Fibroblast of the aortic adventitia (primary cell): ENCODE measurements around the gene SAMD4B. TPM values are rescaled to one million over a fixed set of nuclear protein-coding genes. Genes with fewer than 3 reads are reported as not detected.
A peak's percentile ranks its signal among the peaks of the same experiment; 100 is the strongest.

Experiments
- DNase-seq: peaks from one replicate; pipeline ENCODE4 v3.0.0-alpha.2; 2010; ENCODE audit warnings: low read depth
- H3K4me3 ChIP-seq: 2 replicates; pipeline ENCODE4 v1.5.1; 2011; ENCODE audit warnings: low read depth, mild to moderate bottlenecking, control low read depth, low read length, moderate library complexity
- CTCF ChIP-seq: IDR thresholded peaks from 2 replicates; pipeline ENCODE4 v1.5.1; 2011; ENCODE audit warnings: mild to moderate bottlenecking, low read length, control low read depth, inconsistent platforms; ENCODE audit not compliant: insufficient read depth
- total RNA-seq: library from RNA; depleted of rRNA; stranded (reverse); fragments of >200 nt; gene quantifications from 2 replicates; pipeline ENCODE4 v1.2.3, GENCODE V29; 2012; ENCODE audit warnings: low replicate concordance

The SAMD4B gene
- total RNA-seq, 1 donor, result 84.9 TPM

GRCh38 chr19:39406656-39407409 lies 64.6 kb downstream of the SAMD4B start, which contains the start of gene ZFP36:
Gene ZFP36 (plus strand): TSS chr19:39406847. CDS start chr19:39406905, 58 bp downstream.
- H3K4me3 ChIP-seq, result peak within 1 kb of the TSS; percentile 94
- TF ChIP-seq CTCF, result peak; percentile 3
- DNase-seq, result peak; percentile 91

DNA sequence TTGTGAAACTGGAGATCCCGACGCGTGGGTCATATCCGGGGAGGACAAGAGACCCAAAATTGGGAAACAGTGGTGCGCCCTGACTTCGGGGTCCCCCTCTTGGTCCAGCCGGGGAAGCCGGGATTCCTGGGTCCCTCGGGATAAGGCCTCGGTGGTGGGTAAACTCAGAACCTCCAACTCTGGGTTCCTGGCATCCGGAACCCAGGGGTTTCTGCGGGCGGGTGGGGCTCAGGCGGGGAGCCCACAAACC lies 65.1 kb downstream of the SAMD4B start:
- TF ChIP-seq CTCF, result no peak
- H3K4me3 ChIP-seq, result peak overlapping the region; percentile 94
- DNase-seq, result no peak

DNA sequence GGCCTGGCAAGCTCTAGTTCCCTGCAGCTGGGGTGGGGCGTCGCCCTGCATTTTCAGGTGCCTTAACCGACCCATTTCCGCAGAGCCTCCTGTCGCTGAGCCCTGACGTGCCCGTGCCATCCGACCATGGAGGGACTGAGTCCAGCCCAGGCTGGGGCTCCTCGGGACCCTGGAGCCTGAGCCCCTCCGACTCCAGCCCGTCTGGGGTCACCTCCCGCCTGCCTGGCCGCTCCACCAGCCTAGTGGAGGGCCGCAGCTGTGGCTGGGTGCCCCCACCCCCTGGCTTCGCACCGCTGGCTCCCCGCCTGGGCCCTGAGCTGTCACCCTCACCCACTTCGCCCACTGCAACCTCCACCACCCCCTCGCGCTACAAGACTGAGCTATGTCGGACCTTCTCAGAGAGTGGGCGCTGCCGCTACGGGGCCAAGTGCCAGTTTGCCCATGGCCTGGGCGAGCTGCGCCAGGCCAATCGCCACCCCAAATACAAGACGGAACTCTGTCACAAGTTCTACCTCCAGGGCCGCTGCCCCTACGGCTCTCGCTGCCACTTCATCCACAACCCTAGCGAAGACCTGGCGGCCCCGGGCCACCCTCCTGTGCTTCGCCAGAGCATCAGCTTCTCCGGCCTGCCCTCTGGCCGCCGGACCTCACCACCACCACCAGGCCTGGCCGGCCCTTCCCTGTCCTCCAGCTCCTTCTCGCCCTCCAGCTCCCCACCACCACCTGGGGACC lies 65.6 kb downstream of the SAMD4B start:
- peak; percentile 28 for DNase-seq
- peak overlapping the region; percentile 94 for H3K4me3 ChIP-seq
- no peak for TF ChIP-seq CTCF

DNA sequence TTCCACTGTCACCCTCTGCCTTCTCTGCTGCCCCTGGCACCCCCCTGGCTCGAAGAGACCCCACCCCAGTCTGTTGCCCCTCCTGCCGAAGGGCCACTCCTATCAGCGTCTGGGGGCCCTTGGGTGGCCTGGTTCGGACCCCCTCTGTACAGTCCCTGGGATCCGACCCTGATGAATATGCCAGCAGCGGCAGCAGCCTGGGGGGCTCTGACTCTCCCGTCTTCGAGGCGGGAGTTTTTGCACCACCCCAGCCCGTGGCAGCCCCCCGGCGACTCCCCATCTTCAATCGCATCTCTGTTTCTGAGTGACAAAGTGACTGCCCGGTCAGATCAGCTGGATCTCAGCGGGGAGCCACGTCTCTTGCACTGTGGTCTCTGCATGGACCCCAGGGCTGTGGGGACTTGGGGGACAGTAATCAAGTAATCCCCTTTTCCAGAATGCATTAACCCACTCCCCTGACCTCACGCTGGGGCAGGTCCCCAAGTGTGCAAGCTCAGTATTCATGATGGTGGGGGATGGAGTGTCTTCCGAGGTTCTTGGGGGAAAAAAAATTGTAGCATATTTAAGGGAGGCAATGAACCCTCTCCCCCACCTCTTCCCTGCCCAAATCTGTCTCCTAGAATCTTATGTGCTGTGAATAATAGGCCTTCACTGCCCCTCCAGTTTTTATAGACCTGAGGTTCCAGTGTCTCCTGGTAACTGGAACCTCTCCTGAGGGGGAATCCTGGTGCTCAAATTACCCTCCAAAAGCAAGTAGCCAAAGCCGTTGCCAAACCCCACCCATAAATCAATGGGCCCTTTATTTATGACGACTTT lies 66.4 kb downstream of the SAMD4B start:
- DNase-seq, result peak; percentile 59
- peak overlapping the region; percentile 94 for H3K4me3 ChIP-seq
- no peak for TF ChIP-seq CTCF

GRCh38 chr19:39409208-39410016 lies 67.2 kb downstream of the SAMD4B start:
- peak overlapping the region; percentile 94 for H3K4me3 ChIP-seq
- no peak for DNase-seq
- peak; percentile 5 for TF ChIP-seq CTCF
